ENCODE measurements around the gene RPL18A. TPM values are rescaled to one million over a fixed set of nuclear protein-coding genes. Genes with fewer than 3 reads are reported as not detected.
A peak's percentile ranks its signal among the peaks of the same experiment; 100 is the strongest.

The RPL18A gene
- total RNA-seq, 1 donor from 2014 or later: 1,909 TPM

DNA sequence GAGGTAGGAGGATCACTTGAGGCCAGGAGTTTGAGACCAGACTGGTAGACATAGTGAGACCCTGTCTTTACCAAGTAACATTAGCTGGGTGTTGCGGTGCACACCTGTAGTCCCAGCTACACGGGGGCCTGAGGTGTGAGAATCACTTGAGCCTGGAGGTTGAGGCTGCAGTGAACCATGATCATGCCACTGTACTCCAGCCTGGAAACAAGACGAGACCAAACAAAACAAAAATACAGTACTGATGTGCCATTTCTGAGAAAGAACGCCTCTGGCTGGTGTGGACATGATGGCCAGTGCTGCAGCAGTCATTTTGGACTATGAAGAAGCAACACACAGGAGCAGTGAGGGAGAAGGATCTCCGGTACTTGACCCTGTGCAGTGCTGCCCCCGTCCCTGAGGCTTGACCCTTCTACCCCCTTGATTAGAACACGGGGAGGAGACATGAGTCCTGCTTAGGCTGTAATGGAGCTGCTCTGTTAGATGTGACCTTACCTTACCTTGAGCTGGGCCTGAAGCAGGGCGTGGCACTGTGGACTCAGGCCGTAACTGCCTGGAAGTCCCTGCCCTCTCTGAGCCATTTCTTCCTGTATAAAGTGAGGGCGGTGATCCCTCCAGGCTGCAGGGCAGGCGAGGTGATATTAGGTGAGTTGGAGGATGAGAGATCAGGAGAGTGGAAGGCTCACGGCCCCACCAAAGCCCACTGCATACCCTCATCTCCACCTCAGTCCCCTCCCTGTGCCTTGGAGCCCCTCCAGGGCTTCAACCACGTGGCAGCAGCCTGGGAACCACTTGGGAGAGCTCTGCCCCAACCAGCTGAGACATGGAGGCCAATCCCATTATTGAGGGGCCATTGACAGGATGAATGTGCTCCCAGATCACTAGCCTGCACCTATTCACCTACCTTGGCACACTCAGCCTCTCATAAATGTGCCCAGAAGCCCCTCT lies 5.9 kb downstream of the RPL18A start:
- Mint-ChIP-seq H3K36me3 (ENCODE audit: low read depth, unreplicated experiment) (peaks cover 31% of the 10 kb centered on the region), H3K27me3 (ENCODE audit: low read depth, unreplicated experiment) (peaks cover 10% of the 10 kb centered on the region), H3K4me1 (ENCODE audit: low read depth, unreplicated experiment) (peaks cover 14% of the 10 kb centered on the region), H3K27ac (ENCODE audit: unreplicated experiment) (peak overlapping the region; percentile 55), H3K9me3 (ENCODE audit: unreplicated experiment) (no peaks in the 10 kb centered on the region), H3K4me3 (ENCODE audit: unreplicated experiment) (peak overlapping the region; percentile 64)
- Histone ChIP-seq H3K9ac (ENCODE audit: low read length) (no peak overlapping the region), H3K9me3 (ENCODE audit: insufficient read depth, low read depth, low read length) (no peaks in the 10 kb centered on the region), H3K27me3 (ENCODE audit: insufficient read depth, low read length) (peaks cover 20% of the 10 kb centered on the region), H3K27ac (ENCODE audit: low read depth, low read length) (no peak overlapping the region), H3K79me2 (ENCODE audit: insufficient read depth, low read length) (peaks cover 26% of the 10 kb centered on the region), H3K4me3 (ENCODE audit: insufficient read depth, low read depth, low read length) (no peak overlapping the region), H3K4me1 (ENCODE audit: insufficient read depth, low read length) (peaks cover 12% of the 10 kb centered on the region), H3K36me3 (ENCODE audit: insufficient read depth, low read length) (peaks cover 28% of the 10 kb centered on the region), H4K20me1 (ENCODE audit: insufficient read depth, low read length) (peaks cover 63% of the 10 kb centered on the region), H3K4me2 (ENCODE audit: low read length) (no peak overlapping the region), H2AFZ (ENCODE audit: low read depth, low read length) (no peak overlapping the region)
- DNase-seq (ENCODE audit: low read depth) (no peak), FAIRE-seq (no peak)
- TF ChIP-seq, protein P1, sequence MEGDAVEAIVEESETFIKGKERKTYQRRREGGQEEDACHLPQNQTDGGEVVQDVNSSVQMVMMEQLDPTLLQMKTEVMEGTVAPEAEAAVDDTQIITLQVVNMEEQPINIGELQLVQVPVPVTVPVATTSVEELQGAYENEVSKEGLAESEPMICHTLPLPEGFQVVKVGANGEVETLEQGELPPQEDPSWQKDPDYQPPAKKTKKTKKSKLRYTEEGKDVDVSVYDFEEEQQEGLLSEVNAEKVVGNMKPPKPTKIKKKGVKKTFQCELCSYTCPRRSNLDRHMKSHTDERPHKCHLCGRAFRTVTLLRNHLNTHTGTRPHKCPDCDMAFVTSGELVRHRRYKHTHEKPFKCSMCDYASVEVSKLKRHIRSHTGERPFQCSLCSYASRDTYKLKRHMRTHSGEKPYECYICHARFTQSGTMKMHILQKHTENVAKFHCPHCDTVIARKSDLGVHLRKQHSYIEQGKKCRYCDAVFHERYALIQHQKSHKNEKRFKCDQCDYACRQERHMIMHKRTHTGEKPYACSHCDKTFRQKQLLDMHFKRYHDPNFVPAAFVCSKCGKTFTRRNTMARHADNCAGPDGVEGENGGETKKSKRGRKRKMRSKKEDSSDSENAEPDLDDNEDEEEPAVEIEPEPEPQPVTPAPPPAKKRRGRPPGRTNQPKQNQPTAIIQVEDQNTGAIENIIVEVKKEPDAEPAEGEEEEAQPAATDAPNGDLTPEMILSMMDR (IDR thresholded peaks at IDR 0.05; ENCODE audit: insufficient read depth, low read depth, low read length): no peak
- TF ChIP-seq EZH2 (IDR thresholded peaks at IDR 0.05; ENCODE audit: insufficient read depth, low read length): no peak

DNA sequence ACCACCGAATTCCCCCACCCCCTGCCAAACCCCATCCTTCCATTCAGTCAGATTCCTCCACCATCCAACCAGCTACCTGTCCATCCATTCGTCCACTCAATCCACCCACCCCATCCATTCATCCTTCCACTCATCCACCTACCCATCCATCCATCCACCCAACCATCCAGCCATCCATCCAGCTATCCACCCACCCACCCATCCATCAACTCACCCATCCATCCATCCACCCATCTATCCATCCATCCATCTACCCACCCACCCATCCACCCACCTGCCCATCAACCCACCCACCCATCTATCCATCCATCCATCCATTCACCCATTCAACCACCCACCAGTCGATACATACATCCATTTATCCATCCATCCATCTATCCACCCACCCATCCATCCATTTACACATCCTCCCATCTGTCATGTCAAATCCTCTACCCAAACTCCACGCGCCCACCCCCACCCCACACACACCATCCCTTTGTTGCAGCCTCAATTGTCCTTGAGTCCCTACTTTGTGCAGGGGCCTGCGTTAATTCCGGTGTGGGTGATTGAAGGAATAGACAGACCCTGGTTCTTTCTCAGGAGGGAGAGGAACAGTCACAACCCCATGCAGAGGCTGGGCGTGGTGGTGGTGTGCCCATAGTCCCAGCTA lies 6.7 kb downstream of the RPL18A start:
- Mint-ChIP-seq H3K4me3 (ENCODE audit: unreplicated experiment) (no peak overlapping the region), H3K36me3 (ENCODE audit: low read depth, unreplicated experiment) (peaks cover 24% of the 10 kb centered on the region), H3K27me3 (ENCODE audit: low read depth, unreplicated experiment) (peaks cover 15% of the 10 kb centered on the region), H3K27ac (ENCODE audit: unreplicated experiment) (peak overlapping the region; percentile 12), H3K9me3 (ENCODE audit: unreplicated experiment) (no peaks in the 10 kb centered on the region), H3K4me1 (ENCODE audit: low read depth, unreplicated experiment) (peaks cover 9% of the 10 kb centered on the region)
- Histone ChIP-seq H3K79me2 (ENCODE audit: insufficient read depth, low read length) (peaks cover 18% of the 10 kb centered on the region), H4K20me1 (ENCODE audit: insufficient read depth, low read length) (peaks cover 55% of the 10 kb centered on the region), H2AFZ (ENCODE audit: low read depth, low read length) (no peak overlapping the region), H3K9me3 (ENCODE audit: insufficient read depth, low read depth, low read length) (no peaks in the 10 kb centered on the region), H3K4me2 (ENCODE audit: low read length) (no peak overlapping the region), H3K4me3 (ENCODE audit: insufficient read depth, low read depth, low read length) (no peak overlapping the region), H3K9ac (ENCODE audit: low read length) (no peak overlapping the region), H3K4me1 (ENCODE audit: insufficient read depth, low read length) (peaks cover 5% of the 10 kb centered on the region), H3K27ac (ENCODE audit: low read depth, low read length) (no peak overlapping the region), H3K36me3 (ENCODE audit: insufficient read depth, low read length) (peaks cover 26% of the 10 kb centered on the region), H3K27me3 (ENCODE audit: insufficient read depth, low read length) (peaks cover 28% of the 10 kb centered on the region)
- FAIRE-seq: no peak
- TF ChIP-seq, protein P1 (IDR thresholded peaks at IDR 0.05; ENCODE audit: insufficient read depth, low read depth, low read length): no peak
- TF ChIP-seq EZH2 (IDR thresholded peaks at IDR 0.05; ENCODE audit: insufficient read depth, low read length): no peak
- no peak for DNase-seq (ENCODE audit: low read depth)

All from astrocyte (in vitro differentiated cells and primary cell).